ENCODE data around the gene SPNS3.

SPNS3 gene

DNA sequence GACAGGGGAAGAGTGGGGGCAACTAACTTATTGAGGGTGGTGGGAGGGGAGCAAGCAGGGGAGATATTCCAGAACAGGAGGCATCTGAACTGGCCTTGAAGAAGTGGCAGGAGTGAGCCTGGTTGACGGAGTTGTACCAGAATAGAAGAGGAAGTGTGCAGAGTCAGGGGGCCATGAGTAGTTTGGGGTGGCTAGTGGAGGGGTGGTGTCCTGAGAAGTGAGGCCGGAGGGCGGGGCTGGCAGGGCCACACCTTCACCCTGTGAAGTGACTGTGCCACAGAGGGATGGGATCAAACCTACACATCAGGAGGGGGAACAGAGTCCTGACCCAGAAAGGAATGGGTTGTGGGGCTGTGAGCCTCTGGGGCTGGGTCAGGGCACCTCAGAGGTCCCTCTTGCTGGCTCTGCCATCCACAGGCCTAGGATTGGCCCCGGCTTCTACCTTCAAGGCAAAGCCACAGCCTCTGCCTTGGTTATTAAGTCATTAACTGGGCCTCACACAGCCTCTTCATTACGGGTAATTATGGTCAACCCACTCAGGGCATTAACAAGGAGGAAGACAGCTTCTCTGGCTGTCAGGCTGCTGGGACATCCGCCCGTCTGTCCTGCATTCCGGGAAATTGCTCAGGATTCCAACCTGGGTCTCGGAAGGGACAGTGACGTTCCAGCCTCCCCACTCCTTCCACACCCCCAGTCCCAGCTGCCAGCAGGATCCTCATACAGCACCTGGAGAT, 77.6 kb downstream of the SPNS3 start:
- no peak for DNase-seq

DNA sequence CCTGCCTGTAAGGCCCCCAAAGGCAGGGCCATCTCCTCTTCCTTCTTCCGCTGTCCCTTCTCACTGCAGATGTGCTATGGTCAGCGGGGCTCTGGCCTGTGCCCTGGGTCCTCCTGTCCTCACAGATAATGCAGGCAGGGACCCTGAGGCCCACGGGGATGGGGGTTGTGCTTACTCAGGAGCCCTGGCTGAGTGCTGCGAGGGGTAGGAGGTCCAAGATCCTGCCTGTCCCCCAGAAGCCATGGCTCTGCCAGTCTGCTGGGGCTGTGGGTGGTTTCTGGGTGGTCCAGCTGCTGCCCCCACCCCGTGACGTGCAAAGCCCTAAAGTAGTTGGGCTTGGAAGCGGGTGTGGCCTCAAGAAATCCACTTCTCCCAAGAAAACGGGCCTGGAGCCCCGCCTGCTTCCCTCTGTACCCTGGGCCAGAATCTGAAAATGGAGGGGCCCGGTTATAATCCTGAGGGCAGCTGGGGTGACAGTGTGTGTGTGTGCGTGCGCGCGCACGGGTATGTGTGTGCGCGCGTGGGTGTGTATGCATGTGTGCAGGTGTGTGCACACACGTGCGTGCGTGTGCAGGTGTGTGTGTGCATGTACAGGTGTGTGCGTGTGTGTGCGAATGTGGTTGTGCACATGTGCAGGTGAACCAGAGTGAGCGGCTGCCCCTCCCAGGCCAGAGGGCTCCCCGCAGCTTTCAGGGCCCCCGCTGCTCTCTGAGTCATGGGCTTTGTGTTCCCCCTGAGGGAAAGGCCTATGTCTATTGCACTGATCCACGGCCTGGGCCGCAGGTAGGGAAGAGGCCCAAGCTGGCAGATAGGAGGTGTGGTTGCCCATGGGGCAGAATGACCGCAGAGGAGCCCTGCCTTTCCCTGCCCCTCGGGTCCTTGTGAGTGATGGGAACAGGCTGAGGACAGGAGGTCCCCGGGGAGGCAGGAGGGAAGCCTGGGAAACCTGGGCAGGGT, 78.7 kb downstream of the SPNS3 start:
- DNase-seq: no peak

- DNase-seq: no peak
These were observed 79.6 kb downstream of the SPNS3 start for GRCh38 chr17:4513113-4514032.

DNA sequence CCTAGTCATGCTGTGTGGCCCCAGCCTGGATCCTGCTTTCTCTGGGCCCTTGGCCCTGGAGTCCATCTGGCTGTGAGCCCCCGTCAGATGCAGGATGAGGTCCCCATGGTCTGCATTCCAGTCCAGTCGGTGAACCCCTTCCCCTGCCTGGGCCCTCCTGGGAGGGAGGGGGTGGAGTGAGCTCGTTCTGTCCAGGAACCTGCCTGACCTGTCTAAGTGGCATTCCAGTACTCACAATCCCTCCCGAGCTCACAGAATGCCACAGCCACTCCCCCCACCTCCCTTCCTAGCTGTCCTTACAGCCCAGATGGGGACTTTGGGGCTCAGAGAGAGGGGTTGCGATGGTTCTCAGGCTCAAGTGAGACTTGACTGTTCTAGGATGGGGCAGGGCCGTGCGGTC, 80.5 kb downstream of the SPNS3 start:
- DNase-seq: no peak

- no peak for DNase-seq
These were observed 81.0 kb downstream of the SPNS3 start for GRCh38 chr17:4514779-4515178.

DNA sequence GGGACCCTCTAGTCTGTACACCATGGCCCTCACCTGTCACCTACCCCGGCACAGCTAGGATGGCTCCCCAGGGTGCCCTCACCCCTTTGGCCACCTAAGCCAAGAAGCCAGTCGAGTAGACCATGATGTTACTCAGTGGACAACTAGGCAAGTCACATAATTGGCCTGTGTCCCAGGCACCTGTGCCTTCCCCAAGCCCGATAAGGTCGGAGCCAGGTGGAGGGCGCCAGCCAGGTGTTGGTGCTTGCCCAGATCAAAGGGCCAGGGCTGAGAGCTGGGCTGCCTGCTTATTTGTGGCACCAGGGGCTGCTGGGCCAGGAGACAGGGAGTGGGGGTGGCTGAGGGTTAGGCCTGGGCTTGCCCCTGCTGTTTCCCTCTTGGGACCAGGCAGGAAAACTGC, 81.8 kb downstream of the SPNS3 start:
- DNase-seq: no peak

DNA sequence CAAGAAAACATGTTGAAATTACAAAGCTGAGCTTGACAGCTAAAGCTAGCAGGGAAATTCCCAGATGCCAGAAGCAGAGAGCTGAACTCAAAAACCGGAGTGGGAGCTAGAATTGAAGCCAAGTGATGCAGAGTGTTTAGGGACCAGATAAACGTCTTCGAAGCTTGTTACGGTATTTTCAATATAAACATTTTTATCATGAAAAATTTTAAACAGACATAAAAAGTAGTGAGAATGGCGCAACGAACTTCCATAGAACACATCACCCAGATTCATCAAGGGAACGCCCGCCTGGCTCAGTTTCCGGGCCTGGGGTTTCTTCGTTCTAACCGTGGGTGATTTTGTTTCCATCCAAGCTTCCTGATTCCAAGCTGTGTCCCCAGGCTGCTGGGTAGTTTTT, 83.0 kb downstream of the SPNS3 start:
- no peak for DNase-seq

GRCh38 chr17:4518901-4519300, 85.2 kb downstream of the SPNS3 start:
- no peak for DNase-seq

DNA sequence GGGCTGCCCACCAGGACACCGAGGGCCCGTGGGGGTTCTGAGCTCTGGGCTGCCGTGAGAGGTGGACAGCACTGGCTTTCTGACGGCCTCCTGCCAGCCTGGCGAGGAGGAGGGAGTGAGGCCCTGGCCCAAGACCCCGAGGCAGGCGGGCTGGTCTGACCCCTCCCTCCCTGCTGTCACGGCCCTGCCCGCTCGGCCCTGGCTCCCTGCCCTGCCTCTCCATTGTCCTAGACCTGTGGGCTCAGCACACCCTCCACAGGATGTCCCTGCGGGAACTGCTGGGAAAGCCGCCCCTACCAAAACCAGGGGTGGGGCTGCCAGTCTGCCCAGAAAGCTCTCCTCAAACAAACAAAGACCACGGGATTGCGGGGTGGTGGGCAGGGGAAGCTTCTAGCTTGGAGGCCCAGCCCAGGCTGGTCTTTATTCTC, 85.6 kb downstream of the SPNS3 start:
- DNase-seq: no peak

- no peak for DNase-seq
These were observed 86.5 kb downstream of the SPNS3 start for GRCh38 chr17:4520060-4520893.

DNA sequence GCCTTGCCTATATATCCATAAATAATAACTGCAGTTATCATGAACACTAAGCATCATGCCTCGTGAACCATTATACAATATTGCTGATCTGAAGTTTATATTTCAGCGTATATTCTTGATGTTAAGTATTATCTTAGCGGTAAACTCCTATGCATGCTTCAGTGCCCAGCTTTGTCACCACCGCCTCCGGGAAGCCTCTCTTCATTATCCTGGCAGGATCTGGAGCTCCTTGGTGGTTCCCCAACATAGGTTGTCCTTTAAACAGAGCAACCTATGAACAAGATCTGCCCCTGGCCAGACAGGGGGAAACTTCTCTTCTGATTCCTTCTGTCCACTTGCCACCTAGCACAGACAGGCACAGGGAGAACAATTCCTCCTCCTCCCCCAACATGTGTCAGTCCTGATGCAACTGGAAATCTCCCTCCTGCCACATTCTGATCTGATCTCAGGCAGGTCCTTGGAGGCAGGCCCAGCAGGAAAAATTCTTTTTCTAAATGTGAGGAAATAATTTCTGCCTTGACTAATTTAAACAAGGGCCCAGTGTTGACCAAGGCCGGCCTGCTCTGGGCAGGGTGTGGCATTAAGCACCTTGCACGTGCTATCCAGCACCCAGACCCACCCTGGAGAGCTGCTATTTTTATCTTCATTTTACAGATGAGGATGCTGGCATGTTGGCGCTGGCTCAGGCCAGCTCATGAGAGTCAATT, 87.3 kb downstream of the SPNS3 start:
- DNase-seq: no peak

DNA sequence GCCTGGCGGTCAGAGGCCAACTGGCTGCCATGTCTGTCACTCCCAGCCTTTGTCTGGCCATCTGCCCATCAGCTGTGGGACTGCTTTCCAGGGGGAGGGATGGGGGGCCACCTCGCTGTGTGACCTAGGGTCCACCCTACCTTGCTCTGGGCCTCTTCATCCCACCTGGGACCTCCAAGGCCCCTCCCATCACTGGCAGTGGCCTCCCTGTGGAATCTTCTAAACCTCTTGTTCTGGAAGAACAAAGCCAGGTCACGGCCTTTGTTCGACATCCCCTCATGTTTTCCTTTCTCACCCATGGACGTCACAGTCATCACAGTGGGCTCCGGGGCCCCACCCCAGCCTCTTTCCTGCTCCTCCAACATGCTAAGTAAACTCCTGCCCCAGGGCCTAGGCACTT, 88.9 kb downstream of the SPNS3 start:
- no peak for DNase-seq

- DNase-seq: no peak
These were observed 90.2 kb downstream of the SPNS3 start for GRCh38 chr17:4523946-4524345.

DNA sequence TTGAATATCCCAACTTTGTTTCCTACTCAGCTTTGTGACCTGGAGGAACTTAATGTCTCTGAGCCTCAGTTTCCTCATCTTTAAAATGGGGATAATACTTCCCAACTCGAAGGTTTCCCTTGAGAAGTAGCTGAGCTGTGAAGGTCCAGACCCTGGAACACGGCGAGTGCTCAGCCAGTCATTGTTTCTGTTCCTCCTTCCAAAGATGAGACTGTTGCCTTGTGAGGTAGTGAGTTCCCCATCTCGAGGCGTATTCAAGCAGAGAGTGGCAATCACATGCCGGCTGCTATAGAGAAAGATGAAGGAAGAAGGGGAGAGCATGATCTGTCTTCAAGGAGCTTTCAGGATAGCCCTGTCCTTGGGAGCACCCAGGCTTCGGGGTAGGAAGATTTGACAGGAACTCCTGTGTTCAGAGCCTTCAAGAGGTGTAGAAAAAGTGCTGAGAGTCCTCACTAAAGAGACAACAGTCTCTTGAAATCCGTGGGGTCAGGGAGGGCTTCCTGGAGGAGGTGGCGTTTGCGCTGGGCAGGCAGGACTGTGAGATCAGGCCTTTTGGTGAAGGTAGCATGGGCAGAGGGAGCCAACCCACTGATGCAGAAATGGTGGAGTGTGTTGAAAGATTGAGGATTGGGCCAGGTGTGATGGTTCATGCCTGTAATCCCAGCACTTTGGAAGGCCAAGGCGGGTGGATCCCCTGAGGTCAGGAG, 92.1 kb downstream of the SPNS3 start:
- no peak for DNase-seq

DNA sequence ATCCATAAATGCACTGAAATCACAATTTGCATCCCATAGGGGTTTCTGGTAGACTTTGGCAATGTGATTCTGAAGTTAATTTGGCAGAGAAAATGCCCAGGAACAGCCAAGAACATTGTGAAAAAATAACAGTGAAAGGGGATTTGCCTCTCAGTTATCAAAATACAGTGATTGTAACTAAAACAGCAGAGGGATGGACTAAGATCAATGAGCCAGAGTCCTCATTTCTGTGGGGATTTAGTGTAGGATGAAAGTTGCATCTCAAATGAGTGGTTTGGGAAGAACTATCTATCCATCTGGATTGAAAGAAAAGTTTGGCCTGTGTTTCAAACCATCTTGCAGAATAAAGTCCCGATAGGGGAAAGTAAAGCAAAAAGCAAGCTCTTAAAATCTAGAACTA, 93.4 kb downstream of the SPNS3 start:
- DNase-seq: no peak

- DNase-seq: no peak
These were observed 93.9 kb downstream of the SPNS3 start for GRCh38 chr17:4527566-4528125.

DNA sequence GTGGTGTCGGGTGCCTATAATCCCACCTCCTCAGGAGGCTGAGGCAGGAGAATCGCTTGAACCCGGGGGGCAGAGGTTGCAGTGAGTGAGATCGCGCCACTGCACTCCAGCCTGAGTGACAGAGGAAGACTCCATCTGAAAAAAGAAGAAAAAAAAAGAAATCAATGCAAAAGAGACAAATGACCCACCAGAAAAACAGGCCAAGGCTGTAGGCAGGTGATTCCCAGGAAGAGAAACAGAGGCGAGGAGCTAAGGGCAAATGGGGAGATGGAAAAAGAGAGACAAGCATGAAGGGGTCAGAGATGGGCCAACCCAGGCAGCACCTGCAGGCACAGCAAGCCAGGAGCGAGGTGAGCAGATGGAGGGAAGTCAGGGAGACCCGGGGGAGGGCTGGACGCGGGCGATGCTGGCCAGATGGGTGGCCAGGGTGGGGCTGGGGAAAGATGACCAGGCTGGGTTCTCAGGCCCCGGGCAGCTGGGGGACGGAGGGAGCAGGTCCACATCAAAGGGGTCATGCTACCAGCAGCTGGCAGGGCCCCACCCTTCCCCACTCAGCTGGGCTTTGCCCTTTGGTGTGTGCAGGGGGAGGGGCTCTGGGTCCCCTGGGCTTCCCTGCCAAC, 95.9 kb downstream of the SPNS3 start:
- no peak for DNase-seq

DNA sequence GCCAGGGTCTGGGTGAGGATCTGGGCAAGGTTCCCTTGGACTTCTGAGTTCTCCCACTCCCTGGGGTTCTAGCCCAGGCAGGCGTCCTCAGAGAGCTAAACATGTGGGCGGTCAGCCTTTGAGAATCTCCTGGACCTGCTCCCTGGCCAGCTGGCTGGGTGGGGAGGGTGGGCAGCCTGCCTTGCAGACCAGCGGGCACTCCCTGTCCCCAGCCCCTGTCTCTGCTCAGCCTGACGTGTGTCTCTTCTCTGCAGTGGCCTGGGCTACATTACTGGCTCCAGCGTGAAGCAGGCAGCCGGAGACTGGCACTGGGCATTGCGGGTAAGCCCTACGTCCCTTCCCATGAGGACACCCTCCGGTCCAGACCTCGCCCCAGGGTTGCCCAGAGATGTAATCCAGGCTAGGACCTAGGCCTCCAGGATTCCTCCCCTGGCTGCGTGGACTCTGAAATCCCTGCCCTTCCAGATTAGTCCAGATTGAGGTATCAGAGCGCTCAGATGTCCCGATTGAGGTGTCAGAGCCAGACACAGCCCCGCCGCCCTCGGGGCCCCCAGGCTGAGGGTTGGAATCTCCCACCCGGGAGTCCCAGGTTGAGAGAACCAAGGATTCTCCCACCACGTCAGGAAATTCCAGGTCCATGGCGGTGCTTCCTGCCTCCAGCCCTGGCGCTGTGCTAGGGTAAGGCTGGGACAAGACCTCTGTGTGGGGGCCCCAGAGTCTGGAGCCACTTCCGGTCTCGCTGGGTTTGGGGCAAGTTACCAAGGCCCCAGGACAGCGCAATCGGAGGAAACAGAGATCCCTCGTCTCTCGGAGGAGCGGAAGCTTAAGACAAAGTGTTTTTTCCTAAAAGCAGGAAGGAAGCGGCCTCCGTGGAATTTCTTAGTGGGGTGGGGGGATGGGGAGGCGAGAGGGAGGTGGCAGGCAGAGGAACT, 97.3 kb downstream of the SPNS3 start:
- no peak for DNase-seq

All from GF-D8 (cell line).